IPS-18c (cell line): ENCODE data around the gene TCHHL1.

Experiments
- H3K4me3 ChIP-seq: 2 replicates; pipeline ENCODE4 v1.7.0; 2013; ENCODE audit warnings: low read depth, mild to moderate bottlenecking, low read length, moderate library complexity; ENCODE audit not compliant: insufficient read depth
- H3K9me3 ChIP-seq: one replicate; pipeline ENCODE4 v1.6.1; 2013; ENCODE audit warnings: mild to moderate bottlenecking, low read length, moderate library complexity; ENCODE audit not compliant: control insufficient read depth, insufficient read depth

Gene TCHHL1

DNA sequence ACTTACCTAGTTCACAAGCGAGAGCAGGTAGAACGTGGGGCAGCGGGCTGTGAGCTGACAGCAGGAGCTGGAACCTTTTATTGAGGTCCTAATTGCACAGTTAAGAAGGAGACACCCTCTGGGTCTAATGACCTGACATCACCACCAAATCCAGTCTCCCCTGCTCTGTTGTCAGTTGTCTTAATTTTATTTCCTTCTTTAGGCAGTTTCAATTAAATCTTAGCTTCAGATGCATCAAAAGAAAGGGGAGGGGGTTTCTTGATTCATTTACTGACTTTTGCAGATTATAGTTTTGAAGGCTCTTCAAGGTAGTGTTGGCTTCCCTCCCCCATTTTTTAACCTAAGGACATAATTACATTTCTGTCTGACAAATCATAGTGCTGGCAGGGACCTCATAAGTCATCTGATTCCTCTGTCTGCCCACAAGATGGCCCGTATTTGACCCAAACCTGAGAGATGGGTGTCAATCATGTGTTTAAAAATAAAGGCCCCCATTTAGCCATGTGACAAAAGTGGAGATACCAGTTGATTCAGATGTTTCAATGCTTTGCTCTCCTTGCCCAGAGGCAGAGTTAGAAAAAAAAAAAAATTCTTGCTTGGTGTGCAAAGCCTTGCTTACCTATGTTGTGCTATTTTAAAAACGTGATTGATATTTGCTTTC is at the start of gene TCHHL1:
TCHHL1 (minus strand) TSS at position 51 of the 661 bp plus-strand sequence. CDS start 921 bp downstream, outside the sequence.
- H3K4me3 ChIP-seq, result no peak within 1 kb of the TSS

GRCh38 chr1:152137215-152137614 is 48.4 kb upstream of the TCHHL1 start:
- Histone ChIP-seq H3K9me3 (no peaks in the 10 kb centered on the region), H3K4me3 (no peak overlapping the region)

More for the DNA sequence above, at the start of gene TCHHL1:
- no peaks in the 10 kb centered on the region for H3K9me3 ChIP-seq

GRCh38 chr1:152130186-152130585 is 41.3 kb upstream of the TCHHL1 start:
- Histone ChIP-seq H3K4me3 (no peak overlapping the region), H3K9me3 (peaks cover 2% of the 10 kb centered on the region)

DNA sequence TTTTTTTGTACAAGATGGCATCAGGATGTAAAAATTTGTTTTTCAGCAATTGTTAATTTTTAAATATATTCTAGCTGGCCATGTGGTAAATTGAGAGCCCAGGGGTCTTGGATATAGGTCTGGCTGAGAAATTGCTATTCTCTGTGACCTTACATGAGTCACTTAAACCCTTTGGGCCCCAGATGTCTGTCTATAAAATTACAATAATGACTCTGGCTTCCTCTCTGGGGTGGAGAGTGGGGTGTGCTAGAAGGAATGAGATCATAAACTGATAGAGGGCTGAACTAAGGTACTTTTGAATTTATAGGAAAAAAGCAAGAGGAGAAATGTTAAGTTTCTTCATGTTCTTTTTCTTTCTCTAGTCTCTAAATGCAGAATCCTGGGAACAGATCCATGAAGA is 38.8 kb upstream of the TCHHL1 start:
- peaks cover 2% of the 10 kb centered on the region for H3K9me3 ChIP-seq

GRCh38 chr1:152125834-152126443 is 37.1 kb upstream of the TCHHL1 start:
- H3K4me3 ChIP-seq, result no peak overlapping the region
- H3K9me3 ChIP-seq, result no peaks in the 10 kb centered on the region

More for the DNA sequence above, 38.8 kb upstream of the TCHHL1 start:
- H3K4me3 ChIP-seq, result no peak overlapping the region

GRCh38 chr1:152118915-152119314 is 30.1 kb upstream of the TCHHL1 start:
- Histone ChIP-seq H3K4me3 (no peak overlapping the region), H3K9me3 (no peaks in the 10 kb centered on the region)

DNA sequence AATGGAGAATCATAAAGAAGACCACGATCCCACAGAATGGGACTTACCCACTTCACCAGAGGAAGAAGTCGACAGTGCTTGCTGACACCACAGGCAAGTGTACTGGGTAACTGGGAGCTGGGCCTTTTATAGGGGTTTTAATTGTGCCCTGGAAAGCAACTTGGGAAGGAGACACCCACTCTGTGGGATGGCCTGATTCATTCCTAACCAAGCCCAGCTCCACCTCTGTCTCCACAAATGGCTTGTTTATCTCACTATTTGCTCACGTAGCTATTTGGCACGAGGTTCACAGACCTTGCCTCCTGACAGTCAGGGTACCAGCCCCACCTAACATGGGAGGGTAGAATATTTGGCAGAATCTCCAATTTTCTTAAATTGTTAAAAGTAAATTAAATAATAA is 26.5 kb upstream of the TCHHL1 start, which contains the start of gene TCHH:
TCHH (minus strand) TSS at position 101 of the 400 bp plus-strand sequence. CDS start 1,364 bp downstream, outside the sequence.
- Histone ChIP-seq H3K9me3 (peaks cover 6% of the 10 kb centered on the region), H3K4me3 (no peak within 1 kb of the TSS)

DNA sequence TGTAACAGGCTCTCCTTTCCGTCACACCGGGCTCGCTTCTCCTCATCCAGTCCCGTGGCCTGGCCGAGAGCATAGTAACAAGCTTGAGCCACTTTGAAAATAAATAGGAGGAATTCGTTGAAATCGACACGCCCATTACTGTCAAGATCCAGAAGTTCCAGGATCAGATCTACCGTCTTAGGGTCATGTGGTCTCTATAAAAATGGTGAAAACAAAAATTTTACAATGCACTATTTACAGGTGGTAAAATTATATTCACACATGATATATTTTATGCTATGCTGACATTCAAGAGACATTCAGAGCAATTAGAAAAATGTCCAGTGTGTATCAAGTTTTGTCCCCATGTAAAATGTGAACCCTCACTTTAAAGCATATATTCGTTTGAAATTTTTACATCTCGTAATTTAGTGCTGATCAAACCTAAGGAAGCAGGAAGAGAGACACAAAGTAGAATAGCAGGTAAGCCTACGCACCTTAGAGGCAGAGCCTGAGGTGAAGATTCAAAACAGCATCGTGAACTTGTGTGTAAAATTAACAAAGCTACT is 24.1 kb upstream of the TCHHL1 start:
- Histone ChIP-seq H3K4me3 (peak overlapping the region; percentile 39; the same call in 1 of the 2 replicates), H3K9me3 (peaks cover 9% of the 10 kb centered on the region)

GRCh38 chr1:152112101-152112884 is 23.4 kb upstream of the TCHHL1 start:
- Histone ChIP-seq H3K4me3 (peak overlapping the region; percentile 39), H3K9me3 (peaks cover 16% of the 10 kb centered on the region)

DNA sequence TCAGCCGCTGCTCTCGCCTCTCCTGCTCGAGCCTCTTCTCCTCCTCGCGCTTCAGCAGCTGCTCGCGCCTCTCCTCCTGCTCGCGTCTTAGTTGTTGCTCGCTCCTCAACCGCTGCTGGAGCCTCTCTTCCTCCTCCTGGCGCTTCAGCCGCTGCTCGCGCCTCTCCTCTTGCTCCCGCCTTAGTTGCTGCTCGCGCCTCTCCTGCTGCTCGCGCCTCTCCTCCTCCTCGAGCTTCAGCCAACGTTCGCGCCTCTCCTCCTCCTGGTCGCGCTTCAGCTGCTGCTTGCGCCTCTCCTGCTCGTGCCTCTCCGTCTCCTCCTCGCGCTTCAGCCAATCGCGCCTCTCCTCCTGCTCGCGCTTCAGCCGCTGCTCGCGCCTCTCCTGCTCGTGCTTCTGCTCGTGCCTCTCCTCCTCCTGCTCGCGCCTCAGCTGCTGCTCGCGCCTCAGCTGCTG is 22.7 kb upstream of the TCHHL1 start:
- H3K4me3 ChIP-seq, result peak overlapping the region; percentile 40; the same call in 1 of the 2 replicates
- peaks cover 17% of the 10 kb centered on the region for H3K9me3 ChIP-seq

DNA sequence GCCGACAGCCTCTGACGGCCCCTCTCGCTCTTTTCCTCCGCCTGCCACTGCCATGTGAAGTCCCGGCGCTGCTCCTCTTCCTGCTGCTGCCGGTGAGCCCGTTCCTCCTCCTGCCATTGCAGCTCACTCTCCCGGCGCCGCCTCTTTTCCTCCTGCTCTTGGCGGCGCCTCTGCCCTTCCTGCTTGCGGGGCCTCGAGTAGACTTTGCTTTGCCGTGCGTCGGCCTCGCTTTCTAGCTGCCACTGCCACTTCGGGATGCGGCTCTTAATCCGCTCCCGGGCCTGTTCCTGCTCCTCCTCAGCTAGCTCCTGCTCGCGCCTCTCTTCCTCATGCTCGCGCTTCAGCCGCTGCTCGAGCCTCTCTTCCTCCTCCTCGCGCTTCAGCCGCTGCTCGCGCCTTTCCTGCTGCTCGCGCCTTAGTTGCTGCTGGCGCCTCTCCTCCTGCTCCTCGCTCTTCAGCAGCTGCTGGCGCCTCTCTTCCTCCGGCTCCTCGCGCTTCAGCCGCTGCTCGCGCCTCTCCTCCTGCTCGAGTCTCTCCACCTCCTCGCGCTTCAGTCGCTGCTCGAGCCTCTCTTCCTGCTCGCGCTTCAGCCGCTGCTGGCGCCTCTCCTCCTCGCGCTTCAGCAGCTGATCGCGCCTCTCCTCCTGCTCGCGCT is 22.1 kb upstream of the TCHHL1 start:
- H3K4me3 ChIP-seq, result peak overlapping the region; percentile 40
- peaks cover 17% of the 10 kb centered on the region for H3K9me3 ChIP-seq

DNA sequence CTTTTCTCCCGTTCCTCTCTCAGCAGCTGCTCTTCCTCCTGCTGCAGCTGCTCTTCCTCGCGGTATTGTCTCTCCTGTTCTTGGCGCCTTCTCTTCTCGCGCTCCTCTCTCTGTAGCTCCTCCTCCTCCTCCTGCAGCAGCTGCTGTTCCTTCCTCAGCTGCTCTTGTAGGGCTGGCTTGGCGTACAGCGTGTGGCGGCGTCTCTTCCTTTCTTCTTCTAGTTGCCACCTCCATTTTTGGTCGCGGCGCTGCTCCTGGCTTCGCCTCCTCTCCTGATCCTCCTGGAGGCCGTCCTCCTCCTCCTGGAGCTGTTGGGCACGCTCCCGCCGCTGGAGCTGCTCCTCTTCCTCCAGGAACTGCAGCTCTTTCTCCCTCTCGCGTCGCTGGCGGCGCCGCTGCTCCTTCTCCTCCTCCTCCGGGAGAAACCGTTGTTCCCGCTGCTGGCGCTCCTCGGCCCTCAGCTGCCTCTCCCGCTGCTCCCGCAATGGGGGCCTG is 21.5 kb upstream of the TCHHL1 start:
- Histone ChIP-seq H3K4me3 (peak overlapping the region; percentile 40), H3K9me3 (peaks cover 17% of the 10 kb centered on the region)

DNA sequence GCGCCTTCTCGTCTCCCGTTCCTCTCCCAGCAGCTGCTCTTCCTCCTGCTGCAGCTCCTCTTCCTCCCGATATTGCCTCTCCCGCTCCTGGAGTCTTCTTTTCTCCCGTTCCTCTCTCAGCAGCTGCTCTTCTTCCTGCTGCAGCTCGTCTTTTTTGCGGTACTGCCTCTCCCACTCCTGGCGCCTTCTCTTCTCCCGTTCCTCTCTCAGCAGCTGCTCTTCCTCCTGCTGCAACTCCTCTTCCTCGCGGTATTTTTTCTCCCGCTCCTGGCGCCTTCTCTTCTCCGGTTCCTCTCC is 21.1 kb upstream of the TCHHL1 start:
- H3K9me3 ChIP-seq, result peaks cover 17% of the 10 kb centered on the region
- peak overlapping the region; percentile 40 for H3K4me3 ChIP-seq

DNA sequence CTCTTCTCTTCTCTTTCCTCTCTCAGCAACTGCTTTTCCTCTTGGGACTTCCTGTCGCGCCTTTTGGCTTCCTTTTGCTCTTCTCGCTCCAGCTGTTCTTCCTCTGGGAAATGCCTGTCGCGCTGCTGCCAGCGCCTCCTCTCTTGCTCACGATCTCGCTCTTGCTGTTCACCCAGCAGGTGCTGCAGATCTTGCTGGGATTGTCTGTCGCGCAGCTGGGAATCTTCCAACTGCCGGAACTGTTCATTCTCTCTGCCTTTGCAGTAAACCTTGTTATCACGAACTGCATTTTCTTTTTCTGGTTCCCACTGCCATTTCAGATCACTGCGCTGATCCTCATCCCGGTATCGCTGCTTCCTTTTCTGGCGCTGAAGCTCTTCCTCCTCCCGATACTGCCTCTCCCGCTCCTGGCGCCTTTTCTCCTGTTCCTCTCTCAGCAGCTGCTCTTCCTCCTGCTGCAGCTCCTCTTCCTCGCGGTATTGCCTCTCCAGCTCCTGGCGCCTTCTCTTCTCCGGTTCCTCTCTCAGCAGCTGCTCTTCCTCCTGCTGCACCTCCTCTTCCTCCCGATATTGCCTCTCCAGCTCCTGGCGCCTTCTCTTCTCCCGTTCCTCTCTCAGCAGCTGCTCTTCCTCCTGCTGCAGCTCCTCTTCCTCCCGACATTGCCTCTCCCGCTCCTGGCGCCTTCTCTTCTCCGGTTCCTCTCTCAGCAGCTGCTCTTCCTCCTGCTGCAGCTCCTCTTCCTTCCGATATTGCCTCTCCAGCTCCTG is 20.6 kb upstream of the TCHHL1 start:
- Histone ChIP-seq H3K4me3 (peak overlapping the region; percentile 21; the same call in 1 of the 2 replicates), H3K9me3 (peaks cover 17% of the 10 kb centered on the region)

- H3K9me3 ChIP-seq, result peaks cover 17% of the 10 kb centered on the region
Observed at GRCh38 chr1:152108882-152109222, 20.0 kb upstream of the TCHHL1 start.

More at GRCh38 chr1:152108882-152109222, 20.0 kb upstream of the TCHHL1 start:
- peak overlapping the region; percentile 42; the same call in 1 of the 2 replicates for H3K4me3 ChIP-seq
